PFSK-1 (cell line): ENCODE results near the gene TCF7.

ENCODE experiments used
- FOXP2 ChIP-seq: optimal IDR thresholded peaks from 2 replicates; pipeline ENCODE3; 2011; ENCODE audit warnings: borderline replicate concordance, control low read depth, inconsistent platforms; ENCODE audit not compliant: insufficient read depth; ENCODE audit errors: extremely low read length, extremely low read depth
- POLR2AphosphoS5 ChIP-seq: IDR thresholded peaks from 2 replicates; pipeline ENCODE4 v1.6.1; 2012; ENCODE audit warnings: low read depth, mild to moderate bottlenecking, control low read depth, low read length, moderate library complexity
- SIN3A ChIP-seq: IDR thresholded peaks from 2 replicates; pipeline ENCODE4 v1.6.1; 2012; ENCODE audit warnings: mild to moderate bottlenecking, low read length, moderate library complexity, borderline replicate concordance; ENCODE audit not compliant: insufficient read depth
- TAF1 ChIP-seq: IDR thresholded peaks from 2 replicates; pipeline ENCODE4 v1.6.1; 2012; ENCODE audit warnings: low read length, control low read depth, borderline replicate concordance; ENCODE audit not compliant: insufficient read depth
- TF ChIP-seq, protein P1 (sequence below), 2 experiments: IDR thresholded peaks; 2 replicates each; pipeline versions ENCODE4 v1.6.1 to v1.8.0; 2011 to 2012; ENCODE audit warnings: low read depth in 2 of 2, low read length in 2 of 2, control low read depth in 1 of 2, inconsistent platforms in 1 of 2, mild to moderate bottlenecking in 1 of 2, moderate library complexity in 1 of 2; ENCODE audit not compliant: insufficient read depth in 1 of 2

The TCF7 gene

DNA sequence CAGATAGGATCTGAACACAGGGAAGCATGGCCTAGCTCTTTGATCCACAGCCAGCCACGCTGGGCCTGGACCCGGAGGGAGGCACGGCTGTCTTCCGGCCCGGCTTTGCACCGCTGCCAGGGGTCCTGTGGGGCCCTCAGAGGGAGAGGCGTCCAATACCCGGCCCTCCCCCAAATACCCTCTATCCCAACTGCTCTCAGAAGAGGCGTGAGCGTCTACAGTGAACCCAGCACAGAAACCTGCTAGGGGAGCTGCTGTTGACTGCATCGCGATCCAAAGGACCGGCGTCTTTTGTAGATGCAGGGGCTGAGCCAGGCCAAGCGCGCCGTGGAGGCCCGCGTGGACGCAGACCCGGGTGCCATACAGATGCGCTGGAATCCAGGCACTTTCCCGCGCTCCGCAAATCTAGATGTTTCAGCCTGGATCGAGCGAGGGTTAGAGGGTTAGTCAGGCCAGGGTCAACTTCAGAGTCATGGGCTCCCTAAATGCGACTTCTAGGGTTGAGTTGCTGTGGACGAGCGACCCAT, 1.1 kb upstream of the TCF7 start:
- no peak for TF ChIP-seq TAF1
- TF ChIP-seq, protein P1, sequence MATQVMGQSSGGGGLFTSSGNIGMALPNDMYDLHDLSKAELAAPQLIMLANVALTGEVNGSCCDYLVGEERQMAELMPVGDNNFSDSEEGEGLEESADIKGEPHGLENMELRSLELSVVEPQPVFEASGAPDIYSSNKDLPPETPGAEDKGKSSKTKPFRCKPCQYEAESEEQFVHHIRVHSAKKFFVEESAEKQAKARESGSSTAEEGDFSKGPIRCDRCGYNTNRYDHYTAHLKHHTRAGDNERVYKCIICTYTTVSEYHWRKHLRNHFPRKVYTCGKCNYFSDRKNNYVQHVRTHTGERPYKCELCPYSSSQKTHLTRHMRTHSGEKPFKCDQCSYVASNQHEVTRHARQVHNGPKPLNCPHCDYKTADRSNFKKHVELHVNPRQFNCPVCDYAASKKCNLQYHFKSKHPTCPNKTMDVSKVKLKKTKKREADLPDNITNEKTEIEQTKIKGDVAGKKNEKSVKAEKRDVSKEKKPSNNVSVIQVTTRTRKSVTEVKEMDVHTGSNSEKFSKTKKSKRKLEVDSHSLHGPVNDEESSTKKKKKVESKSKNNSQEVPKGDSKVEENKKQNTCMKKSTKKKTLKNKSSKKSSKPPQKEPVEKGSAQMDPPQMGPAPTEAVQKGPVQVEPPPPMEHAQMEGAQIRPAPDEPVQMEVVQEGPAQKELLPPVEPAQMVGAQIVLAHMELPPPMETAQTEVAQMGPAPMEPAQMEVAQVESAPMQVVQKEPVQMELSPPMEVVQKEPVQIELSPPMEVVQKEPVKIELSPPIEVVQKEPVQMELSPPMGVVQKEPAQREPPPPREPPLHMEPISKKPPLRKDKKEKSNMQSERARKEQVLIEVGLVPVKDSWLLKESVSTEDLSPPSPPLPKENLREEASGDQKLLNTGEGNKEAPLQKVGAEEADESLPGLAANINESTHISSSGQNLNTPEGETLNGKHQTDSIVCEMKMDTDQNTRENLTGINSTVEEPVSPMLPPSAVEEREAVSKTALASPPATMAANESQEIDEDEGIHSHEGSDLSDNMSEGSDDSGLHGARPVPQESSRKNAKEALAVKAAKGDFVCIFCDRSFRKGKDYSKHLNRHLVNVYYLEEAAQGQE (IDR thresholded peaks at IDR 0.05; ENCODE audit: insufficient read depth in 1 of 2, low read depth in 2 of 2, low read length in 2 of 2) = no peak
- no peak for TF ChIP-seq POLR2AphosphoS5
- no peak for TF ChIP-seq SIN3A
- TF ChIP-seq FOXP2 = no peak

DNA sequence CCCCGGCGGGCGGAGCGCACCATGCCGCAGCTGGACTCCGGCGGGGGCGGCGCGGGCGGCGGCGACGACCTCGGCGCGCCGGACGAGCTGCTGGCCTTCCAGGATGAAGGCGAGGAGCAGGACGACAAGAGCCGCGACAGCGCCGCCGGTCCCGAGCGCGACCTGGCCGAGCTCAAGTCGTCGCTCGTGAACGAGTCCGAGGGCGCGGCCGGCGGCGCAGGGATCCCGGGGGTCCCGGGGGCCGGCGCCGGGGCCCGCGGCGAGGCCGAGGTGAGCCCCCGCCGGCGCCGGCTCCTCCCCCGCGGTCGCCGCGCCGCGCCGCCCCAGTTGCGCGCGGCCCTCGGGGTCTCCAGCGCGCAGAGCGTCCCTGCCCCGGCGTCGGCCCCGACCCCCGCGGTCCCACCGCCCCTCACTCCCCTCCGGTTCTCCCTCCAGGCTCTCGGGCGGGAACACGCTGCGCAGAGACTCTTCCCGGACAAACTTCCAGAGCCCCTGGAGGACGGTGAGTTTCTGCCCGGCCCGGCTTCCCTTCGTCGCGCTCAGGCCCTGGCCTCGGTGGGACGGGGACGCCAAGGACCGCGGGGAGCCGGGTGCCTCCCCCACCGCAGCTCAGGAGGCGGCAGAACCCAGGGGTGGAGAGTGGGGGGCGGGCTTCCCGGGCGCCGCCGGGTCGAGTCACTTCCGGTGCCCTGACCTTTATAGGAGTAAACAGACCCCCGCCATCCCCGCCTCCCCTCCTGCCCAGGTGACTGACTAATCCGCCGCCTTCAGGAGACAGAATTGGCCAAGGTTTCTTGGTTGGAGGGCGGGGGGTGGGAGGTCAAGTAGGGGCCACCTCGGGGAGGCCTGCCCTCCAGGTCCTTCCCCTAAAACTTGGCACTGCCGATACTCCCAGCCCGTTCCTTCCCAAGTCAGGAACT, 665 bp downstream of the TCF7 start:
- TF ChIP-seq, protein P1 (IDR thresholded peaks at IDR 0.05; ENCODE audit: insufficient read depth in 1 of 2, low read depth in 2 of 2, low read length in 2 of 2) = no peak
- TF ChIP-seq POLR2AphosphoS5 (no peak), FOXP2 (no peak), TAF1 (no peak), SIN3A (no peak)

DNA sequence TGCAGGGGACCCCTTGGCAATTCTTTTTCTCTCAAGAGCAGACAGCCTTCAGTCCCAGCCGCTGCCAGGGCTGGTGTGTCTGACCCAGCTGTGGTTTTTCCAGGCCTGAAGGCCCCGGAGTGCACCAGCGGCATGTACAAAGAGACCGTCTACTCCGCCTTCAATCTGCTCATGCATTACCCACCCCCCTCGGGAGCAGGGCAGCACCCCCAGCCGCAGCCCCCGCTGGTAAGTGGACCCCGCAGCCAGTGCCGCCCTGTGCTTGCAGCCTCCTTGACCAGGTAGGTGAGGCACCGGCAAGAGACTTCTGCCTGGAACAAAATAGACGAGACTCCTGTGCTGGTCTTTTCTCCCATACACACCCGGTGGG, 1.3 kb downstream of the TCF7 start:
- TF ChIP-seq, protein P1 (IDR thresholded peaks at IDR 0.05; ENCODE audit: insufficient read depth in 1 of 2, low read depth in 2 of 2, low read length in 2 of 2) = no peak
- no peak for TF ChIP-seq TAF1
- no peak for TF ChIP-seq SIN3A
- TF ChIP-seq FOXP2 = no peak
- no peak for TF ChIP-seq POLR2AphosphoS5

DNA sequence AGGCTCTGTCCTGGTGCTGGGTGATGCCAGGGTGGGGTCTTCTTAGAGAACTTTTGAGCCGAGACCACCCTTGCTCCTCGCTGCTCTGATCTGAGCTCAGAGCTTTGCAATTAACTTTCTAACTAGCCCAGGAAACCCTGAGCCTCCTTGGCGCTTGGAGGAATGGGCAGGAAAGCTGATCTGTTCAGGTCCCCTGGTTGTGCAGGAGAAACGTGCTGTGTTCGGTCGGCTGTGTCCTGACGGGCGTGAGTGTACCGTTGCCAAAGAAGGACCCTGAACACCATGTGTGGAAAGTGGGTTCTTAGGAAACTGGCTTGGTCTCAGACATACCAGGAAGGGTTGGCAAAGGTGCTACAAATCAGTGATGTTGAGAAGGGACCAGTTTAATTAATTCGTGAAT, 1.8 kb downstream of the TCF7 start:
- TF ChIP-seq, protein P1 (IDR thresholded peaks at IDR 0.05; ENCODE audit: insufficient read depth in 1 of 2, low read depth in 2 of 2, low read length in 2 of 2) = no peak
- no peak for TF ChIP-seq FOXP2
- no peak for TF ChIP-seq TAF1
- no peak for TF ChIP-seq SIN3A
- no peak for TF ChIP-seq POLR2AphosphoS5
